ENCODE measurements around the gene AKAP17A. TPM values are rescaled to one million over a fixed set of nuclear protein-coding genes. Genes with fewer than 3 reads are reported as not detected.
A peak's percentile ranks its signal among the peaks of the same experiment; 100 is the strongest.

Gene AKAP17A
- polyA plus RNA-seq, 6 donors from 2014 or later, result 14.2 to 69.9 (median 21.2) TPM

DNA sequence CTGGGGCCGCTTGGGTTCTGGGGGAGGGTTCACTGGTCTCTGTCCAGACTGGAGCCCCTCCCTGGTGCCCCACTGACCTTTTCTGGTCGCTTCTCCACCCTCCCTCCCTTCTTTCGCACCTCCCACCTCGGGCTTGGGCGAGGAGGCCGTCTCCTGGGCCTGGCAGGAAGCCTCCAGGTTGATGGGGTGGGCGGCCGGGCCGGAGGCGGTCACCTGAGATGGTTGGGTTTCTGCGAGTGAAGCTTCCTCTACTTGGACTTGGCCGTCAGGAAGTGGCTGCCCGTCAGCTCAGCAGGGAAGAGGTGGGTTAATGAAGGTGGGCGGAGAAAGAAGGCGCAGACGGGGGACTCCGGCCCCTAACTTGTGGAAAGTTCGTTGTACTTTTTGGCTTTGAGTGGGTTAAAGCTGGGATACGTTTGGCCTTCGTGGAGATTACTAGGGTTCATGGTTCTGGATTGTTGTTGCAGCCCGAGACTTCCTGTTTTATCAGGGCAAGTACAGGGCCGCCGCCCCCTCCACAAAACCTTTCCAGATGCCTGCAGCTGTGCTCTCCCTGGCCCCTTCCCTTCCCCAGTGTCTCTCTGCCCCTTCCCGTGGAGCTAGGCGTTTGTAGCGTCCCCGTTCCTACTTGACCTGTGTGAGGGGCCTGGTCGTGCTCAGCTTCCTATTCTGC is 1.2 kb downstream of the AKAP17A start:
- Mint-ChIP-seq H3K36me3 (peaks cover 0 to 16% of the 10 kb centered on the region in 2 donors), H3K27ac (peak overlapping the region; percentile 93 to 98 (median 96)), H3K9me3 (no peaks in the 10 kb centered on the region), H3K27me3 (no peaks in the 10 kb centered on the region), H3K4me1 (peaks cover 29 to 42% (median 32%) of the 10 kb centered on the region in 3 donors), H3K4me3 (peak overlapping the region; percentile 89 to 99 (median 94))
- peak; percentile 34 for DNase-seq
- no peak for ATAC-seq (ENCODE audit: low read depth in 2 of 2)

DNA sequence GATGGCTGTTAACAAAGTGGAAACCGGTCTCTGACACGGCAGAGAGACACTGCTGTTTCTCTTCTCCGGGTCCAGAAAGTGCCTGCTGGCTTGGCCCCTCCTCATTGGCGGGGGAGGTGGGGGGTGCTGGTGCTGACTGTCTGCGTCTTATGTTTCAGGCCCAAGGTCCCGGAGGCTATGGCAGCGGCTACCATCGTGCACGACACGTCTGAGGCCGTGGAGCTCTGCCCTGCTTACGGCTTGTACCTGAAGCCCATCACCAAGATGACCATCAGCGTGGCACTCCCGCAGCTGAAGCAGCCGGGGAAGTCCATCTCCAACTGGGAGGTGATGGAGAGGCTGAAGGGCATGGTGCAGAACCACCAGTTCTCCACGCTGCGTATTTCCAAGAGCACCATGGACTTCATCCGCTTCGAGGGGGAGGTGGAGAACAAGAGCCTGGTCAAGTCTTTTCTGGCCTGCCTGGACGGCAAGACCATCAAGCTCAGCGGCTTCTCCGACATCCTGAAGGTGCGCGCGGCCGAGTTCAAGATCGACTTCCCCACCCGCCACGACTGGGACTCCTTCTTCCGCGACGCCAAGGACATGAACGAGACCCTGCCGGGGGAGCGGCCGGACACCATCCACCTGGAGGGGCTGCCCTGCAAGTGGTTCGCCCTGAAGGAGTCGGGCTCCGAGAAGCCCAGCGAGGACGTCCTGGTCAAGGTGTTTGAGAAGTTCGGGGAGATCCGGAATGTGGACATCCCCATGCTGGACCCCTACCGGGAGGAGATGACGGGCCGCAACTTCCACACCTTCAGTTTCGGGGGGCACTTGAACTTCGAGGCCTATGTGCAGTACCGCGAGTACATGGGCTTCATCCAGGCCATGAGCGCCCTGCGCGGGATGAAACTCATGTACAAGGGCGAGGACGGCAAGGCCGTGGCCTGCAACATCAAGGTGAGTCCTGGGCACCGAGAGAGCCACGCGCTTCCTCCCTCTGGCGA is 2.2 kb downstream of the AKAP17A start:
- peak overlapping the region; percentile 89 to 99 (median 94) for H3K4me3 Mint-ChIP-seq
- H3K9me3 Mint-ChIP-seq, result no peaks in the 10 kb centered on the region
- ATAC-seq (ENCODE audit: low read depth in 2 of 2) (no peak), DNase-seq (no peak)
- no peaks in the 10 kb centered on the region for H3K27me3 Mint-ChIP-seq
- peaks cover 0 to 19% of the 10 kb centered on the region in 2 donors for H3K36me3 Mint-ChIP-seq
- H3K4me1 Mint-ChIP-seq, result peaks cover 29 to 42% (median 32%) of the 10 kb centered on the region in 3 donors
- peak overlapping the region; percentile 66 to 97 (median 95) for H3K27ac Mint-ChIP-seq

DNA sequence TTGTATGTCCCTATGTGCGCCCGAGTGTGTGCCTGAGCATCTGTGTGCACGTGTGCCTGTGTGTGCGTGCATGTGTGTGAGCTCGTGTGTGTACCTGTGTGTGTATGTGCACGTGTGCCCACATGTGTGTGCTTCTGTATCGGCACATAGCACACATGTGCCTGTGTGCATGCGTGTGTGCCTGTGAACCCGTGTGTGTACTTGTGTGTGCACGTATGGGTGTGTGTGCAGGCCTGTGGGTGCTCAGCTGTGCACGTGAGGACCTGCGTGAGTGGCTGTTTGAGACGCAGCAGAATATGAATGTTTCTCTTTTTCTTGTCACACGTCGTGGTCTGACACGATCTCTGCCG is 4.3 kb downstream of the AKAP17A start:
- peaks cover 24 to 37% (median 36%) of the 10 kb centered on the region in 3 donors for H3K4me1 Mint-ChIP-seq
- ATAC-seq (ENCODE audit: low read depth in 2 of 2), result no peak
- H3K36me3 Mint-ChIP-seq, result peaks cover 5 to 27% of the 10 kb centered on the region in 2 donors
- H3K27me3 Mint-ChIP-seq, result no peaks in the 10 kb centered on the region
- peak overlapping the region in 1 of 6 donors; percentile 49 for H3K27ac Mint-ChIP-seq
- peak overlapping the region in 1 of 8 donors; percentile 61 for H3K4me3 Mint-ChIP-seq
- no peaks in the 10 kb centered on the region for H3K9me3 Mint-ChIP-seq
- no peak for DNase-seq

DNA sequence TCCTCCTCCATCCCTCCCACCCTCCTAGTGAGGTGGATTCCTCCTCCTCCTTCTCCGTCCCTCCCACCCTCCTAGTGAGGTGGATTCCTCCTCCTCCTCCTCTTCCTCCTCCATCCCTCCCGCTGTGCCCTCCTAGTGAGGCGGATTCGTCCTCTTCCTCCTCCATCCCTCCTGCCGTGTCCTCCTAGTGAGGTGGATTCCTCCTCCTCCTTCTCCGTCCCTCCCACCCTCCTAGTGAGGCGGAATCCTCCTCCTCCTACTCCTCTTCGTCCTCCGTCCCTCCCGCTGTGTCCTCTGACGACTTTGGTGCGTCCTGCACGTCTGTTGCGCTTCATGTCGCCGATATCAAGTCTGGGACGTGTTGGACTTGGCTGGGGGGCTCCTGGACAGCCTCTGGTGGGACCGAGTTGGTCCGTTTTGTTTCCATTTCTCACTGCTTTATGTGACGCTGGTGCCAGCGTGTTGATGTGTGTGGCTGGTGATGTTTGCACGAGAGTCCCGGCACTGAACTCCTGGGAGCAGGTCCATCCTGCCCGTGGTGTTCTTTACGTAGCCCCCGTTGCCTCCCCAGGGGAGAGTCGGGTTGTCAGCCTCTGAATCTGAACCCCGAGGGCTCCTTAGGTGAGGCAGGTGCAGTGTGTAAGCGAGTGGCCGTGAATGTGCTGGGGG is 5.4 kb downstream of the AKAP17A start:
- peak overlapping the region in 1 of 6 donors; percentile 76 for H3K27ac Mint-ChIP-seq
- H3K4me1 Mint-ChIP-seq, result peaks cover 21 to 34% (median 32%) of the 10 kb centered on the region in 3 donors
- ATAC-seq (ENCODE audit: low read depth in 2 of 2), result no peak
- H3K27me3 Mint-ChIP-seq, result no peaks in the 10 kb centered on the region
- no peak overlapping the region for H3K4me3 Mint-ChIP-seq
- H3K9me3 Mint-ChIP-seq, result no peaks in the 10 kb centered on the region
- no peak for DNase-seq
- H3K36me3 Mint-ChIP-seq, result peaks cover 6 to 33% of the 10 kb centered on the region in 2 donors

DNA sequence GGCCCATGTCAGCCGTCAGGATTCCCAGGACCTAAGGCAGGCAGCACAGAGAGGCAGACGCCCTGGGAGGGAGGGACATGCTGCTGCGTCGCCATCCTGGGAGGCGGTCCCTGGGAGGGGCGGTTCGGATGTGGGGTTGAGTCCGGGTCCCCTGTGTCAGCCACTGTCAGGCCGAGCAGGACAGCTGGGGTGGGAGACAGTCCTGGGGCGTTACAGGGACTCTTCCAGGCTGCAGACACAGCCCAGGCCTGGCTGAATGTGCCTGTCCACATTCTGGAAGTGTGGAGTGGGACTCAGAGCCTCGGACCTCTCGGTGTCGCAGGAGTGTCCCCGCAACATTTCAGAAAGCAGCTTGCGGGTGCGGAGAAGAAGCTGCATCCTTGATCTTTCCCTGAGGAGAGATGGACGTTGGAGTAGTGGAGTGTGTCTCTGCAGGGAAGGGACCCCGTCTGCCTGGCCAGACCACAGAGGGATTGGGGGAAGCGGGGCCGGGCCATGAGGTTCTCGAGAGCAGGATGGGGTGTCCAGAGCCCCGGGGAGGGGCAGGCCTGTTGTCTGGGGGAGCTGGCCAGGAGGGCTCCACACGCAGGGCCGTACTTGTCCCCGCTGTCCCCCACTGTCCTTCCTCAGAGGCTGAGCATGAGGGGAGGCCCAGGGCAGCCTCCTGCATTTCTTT is 6.1 kb downstream of the AKAP17A start:
- Mint-ChIP-seq H3K4me1 (peaks cover 21 to 34% (median 31%) of the 10 kb centered on the region in 3 donors), H3K4me3 (peak overlapping the region in 1 of 8 donors; percentile 66), H3K9me3 (no peaks in the 10 kb centered on the region), H3K36me3 (peaks cover 13 to 35% of the 10 kb centered on the region in 2 donors), H3K27me3 (no peaks in the 10 kb centered on the region), H3K27ac (no peak overlapping the region)
- no peak for ATAC-seq (ENCODE audit: low read depth in 2 of 2)
- no peak for DNase-seq

DNA sequence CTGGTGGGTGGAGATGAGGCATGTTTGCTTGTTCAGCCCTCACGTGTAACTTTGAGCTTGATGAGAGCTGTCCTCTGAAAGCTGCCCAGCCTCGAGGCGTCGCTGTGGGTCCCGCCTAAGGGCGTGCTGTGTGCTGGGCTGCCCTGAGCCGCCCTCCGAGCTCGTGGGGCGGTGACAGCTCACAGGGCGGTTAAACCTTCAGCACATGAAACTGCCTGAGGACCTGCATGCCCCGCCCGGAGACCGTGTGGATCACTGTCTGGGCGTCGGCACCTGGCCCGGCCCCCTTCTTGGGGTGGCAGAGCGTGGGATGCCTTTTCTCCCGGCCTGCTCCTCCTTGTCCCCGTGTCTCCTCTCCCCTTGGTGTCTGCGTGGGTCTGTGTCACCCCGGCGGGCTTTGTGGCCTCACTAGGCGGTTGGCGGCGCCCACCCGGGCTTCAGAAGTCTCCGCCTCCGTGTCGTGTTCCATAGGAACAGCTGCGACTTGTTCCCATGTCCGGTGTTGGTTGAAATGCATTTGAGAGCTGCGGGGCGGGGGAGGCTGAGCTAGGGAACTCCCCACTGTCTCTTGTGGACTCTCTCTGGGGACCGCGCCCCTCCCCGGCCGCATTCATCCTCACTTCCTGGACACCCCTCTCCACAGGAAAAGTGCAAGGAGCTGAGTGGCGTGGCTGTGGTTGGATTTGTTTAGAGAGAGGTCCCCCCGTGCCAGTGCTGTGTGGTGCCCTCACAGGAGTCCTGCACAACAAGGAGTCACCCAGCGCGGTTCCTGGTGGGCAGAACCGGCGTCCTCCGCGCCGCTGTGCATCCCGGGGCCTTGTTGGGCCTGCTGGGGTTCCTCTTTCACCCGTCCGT is 6.8 kb downstream of the AKAP17A start:
- Mint-ChIP-seq H3K27me3 (no peaks in the 10 kb centered on the region), H3K4me3 (peak overlapping the region in 1 of 8 donors; percentile 66), H3K27ac (peak overlapping the region in 3 of 6 donors; percentile 24 to 64 (median 36)), H3K9me3 (no peaks in the 10 kb centered on the region), H3K36me3 (peaks cover 13 to 35% of the 10 kb centered on the region in 2 donors), H3K4me1 (peaks cover 14 to 26% (median 23%) of the 10 kb centered on the region in 3 donors)
- ATAC-seq (ENCODE audit: low read depth in 2 of 2) (no peak), DNase-seq (no peak)

DNA sequence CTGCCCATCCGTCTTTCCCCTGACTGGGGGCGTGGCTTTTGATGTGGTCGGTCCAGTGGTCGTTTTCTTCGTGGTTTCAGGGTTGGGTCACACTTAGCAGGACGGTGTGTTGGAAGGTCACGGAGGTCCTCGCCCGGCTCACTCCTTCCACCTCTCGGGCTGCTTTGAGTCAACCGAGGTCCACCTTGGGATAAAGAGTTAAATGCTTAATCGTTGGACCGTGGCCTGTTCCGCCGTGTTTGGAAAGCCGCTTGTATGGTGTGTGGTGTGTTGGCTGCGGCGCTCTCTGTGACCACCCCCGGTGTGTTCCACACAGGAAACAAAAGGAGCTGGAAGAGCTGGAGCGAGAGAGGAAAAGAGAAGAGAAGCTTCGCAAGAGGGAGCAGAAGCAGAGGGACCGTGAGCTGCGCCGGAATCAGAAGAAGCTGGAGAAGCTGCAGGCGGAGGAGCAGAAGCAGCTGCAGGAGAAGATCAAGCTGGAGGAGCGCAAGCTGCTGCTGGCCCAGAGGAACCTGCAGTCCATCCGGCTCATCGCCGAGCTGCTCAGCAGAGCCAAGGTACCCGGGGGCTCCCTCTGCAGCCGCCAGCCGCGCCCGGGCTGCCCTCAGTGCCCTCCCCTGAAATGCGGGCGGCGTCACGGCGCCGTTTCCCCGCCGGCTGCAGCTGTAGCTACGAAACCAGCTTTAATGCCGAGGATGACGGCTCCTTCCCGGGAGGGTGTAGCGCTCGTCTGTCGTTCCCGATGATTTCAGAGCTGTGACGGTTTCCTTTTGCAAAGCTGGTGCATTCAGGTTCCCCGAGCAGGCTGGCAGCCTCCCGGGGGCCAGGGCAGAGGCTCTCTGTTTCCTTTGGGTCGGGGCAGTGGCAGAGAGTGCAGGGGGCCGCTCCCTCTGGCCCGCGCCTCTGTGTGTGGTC is 7.7 kb downstream of the AKAP17A start:
- ATAC-seq (ENCODE audit: low read depth in 2 of 2), result no peak
- H3K9me3 Mint-ChIP-seq, result no peaks in the 10 kb centered on the region
- peaks cover 14 to 20% (median 18%) of the 10 kb centered on the region in 3 donors for H3K4me1 Mint-ChIP-seq
- H3K36me3 Mint-ChIP-seq, result peaks cover 13 to 40% of the 10 kb centered on the region in 2 donors
- peak overlapping the region in 2 of 6 donors; percentile 24 to 64 for H3K27ac Mint-ChIP-seq
- no peak for DNase-seq
- H3K27me3 Mint-ChIP-seq, result no peaks in the 10 kb centered on the region
- H3K4me3 Mint-ChIP-seq, result no peak overlapping the region

DNA sequence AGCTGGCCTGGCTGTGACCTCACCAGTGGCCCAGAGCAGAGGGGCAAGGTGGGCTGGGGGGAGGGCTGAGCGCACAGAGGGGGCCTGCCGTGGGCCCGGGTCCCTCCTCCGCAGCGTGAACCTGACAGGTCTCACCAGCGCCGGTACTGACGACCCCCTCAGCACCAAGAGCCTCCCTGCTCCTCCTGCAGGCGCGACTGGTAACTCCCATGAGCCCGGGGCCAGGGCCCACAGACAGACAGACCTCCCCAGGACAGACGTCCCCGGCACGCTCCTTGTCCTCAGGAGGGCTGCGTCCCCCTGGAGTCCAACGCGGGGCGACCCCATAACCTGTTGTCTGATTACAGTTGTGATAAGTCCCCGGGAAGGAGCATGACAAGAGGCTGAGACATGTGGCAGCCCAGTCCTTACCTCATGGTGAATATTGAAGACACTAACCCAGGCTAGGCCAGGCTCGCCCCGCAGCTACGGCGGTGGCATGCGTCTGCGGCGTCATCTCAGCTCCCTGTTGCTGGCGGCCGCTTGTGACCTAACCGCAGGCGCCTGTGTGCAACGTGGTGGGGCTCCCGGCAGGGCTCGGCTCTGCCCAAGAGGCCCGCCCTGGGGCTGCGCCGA is 8.5 kb downstream of the AKAP17A start:
- H3K4me3 Mint-ChIP-seq, result no peak overlapping the region
- H3K27me3 Mint-ChIP-seq, result no peaks in the 10 kb centered on the region
- no peak for DNase-seq
- H3K27ac Mint-ChIP-seq, result peak overlapping the region in 1 of 6 donors; percentile 63
- no peak for ATAC-seq (ENCODE audit: low read depth in 2 of 2)
- H3K9me3 Mint-ChIP-seq, result no peaks in the 10 kb centered on the region
- peaks cover 13 to 16% (median 15%) of the 10 kb centered on the region in 3 donors for H3K4me1 Mint-ChIP-seq
- peaks cover 13 to 46% of the 10 kb centered on the region in 2 donors for H3K36me3 Mint-ChIP-seq

DNA sequence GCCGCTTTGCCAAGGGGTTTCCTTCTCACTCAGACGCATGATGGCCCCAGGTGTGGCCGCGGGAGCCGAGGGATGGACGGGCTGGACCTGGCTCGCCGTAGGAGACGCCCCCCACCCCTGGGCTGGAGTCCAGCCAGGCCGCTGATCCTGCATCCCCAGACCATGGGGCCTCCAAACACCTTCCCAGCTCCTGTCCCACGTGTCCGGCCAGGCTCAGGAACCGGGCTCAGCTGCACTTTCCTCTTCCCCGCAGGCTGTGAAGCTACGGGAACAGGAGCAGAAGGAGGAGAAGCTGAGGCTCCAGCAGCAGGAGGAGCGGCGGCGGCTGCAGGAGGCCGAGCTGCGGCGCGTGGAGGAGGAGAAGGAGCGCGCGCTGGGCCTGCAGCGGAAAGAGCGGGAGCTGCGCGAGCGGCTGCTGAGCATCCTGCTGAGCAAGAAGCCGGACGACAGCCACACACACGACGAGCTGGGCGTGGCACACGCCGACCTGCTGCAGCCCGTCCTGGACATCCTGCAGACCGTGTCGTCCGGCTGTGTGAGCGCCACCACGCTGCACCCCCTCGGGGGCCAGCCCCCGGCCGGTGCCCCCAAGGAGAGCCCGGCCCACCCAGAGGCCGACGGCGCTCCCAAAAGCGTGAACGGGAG is 9.1 kb downstream of the AKAP17A start:
- no peak for ATAC-seq (ENCODE audit: low read depth in 2 of 2)
- Mint-ChIP-seq H3K27ac (no peak overlapping the region), H3K4me3 (no peak overlapping the region), H3K9me3 (no peaks in the 10 kb centered on the region), H3K36me3 (peaks cover 13 to 46% of the 10 kb centered on the region in 2 donors), H3K4me1 (peaks cover 11 to 12% (median 11%) of the 10 kb centered on the region in 3 donors), H3K27me3 (no peaks in the 10 kb centered on the region)
- DNase-seq, result no peak

DNA sequence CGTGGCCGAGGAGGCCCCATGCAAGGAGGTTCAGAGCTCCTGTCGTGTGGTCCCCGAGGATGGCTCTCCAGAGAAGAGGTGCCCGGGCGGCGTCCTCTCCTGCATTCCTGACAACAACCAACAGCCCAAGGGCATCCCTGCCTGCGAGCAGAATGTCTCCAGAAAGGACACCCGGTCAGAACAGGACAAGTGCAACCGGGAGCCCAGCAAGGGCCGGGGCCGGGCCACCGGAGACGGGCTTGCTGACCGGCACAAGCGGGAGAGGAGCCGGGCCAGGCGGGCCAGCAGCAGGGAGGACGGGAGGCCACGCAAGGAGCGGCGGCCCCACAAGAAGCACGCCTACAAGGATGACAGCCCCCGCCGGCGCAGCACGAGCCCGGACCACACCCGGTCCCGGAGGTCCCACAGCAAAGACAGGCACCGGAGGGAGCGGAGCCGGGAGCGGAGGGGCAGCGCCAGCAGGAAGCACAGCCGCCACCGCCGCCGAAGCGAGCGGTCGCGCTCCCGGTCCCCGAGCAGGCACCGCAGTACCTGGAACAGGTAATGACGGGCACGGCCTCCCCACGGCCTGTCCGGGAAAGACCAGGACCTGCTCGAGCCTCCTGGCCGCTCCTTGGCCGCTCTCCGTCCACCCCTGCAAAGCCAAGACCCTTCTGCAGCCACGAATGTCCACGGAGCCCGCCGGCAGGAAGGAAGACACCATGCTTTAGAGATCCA is 9.8 kb downstream of the AKAP17A start:
- no peak for ATAC-seq (ENCODE audit: low read depth in 2 of 2)
- peaks cover 13 to 49% of the 10 kb centered on the region in 2 donors for H3K36me3 Mint-ChIP-seq
- DNase-seq, result no peak
- H3K4me3 Mint-ChIP-seq, result no peak overlapping the region
- H3K27ac Mint-ChIP-seq, result peak overlapping the region in 1 of 6 donors; percentile 59
- H3K27me3 Mint-ChIP-seq, result no peaks in the 10 kb centered on the region
- H3K9me3 Mint-ChIP-seq, result no peaks in the 10 kb centered on the region
- H3K4me1 Mint-ChIP-seq, result peaks cover 9 to 12% (median 11%) of the 10 kb centered on the region in 3 donors

Measured in naive B cell (primary cell).